Activated CD4-positive, alpha-beta T cell treated with anti-CD3 and anti-CD28 coated beads for 36 hours (primary cell): ENCODE results near the gene IPCEF1. TPM values are rescaled to one million over a fixed set of nuclear protein-coding genes. Genes with fewer than 3 reads are reported as not detected.
"Not testable (repeated sequence)": the region's sequence is repeated elsewhere in the genome, so short reads cannot be mapped to it uniquely, and the experiment has no call there.

Experiments used
- ATAC-seq: fragments of 200-7000 bp; cut with Tn5 transposase; one replicate; pipeline ENCODE4 v1.10.0; 2021; ENCODE audit warnings: mild to moderate bottlenecking, moderate library complexity
- CTCF ChIA-PET: fragments of 350-600 bp; sonication (Branson Sonifier 250); formaldehyde crosslinking; loops from one replicate; lab custom pipeline; 2021; ENCODE audit warnings: antibody characterized with exemption; lab: Charles Lee
- POLR2A ChIA-PET: fragments of 350-600 bp; sonication (Branson Sonifier 250); formaldehyde crosslinking; loops from one replicate; lab custom pipeline; 2021; ENCODE audit warnings: antibody characterized with exemption, inconsistent platforms; lab: Charles Lee
- DNase-seq: peaks from one replicate; pipeline ENCODE4 v3.0.0-alpha.2; 2020
- H3K27ac Mint-ChIP-seq: one replicate; pipeline ENCODE4 v1.8.0; 2021; ENCODE audit warnings: mixed read lengths
- H3K27me3 Mint-ChIP-seq: one replicate; pipeline ENCODE4 v1.8.0; 2021; ENCODE audit warnings: mixed read lengths
- H3K36me3 Mint-ChIP-seq: one replicate; pipeline ENCODE4 v1.8.0; 2021; ENCODE audit warnings: low read depth, mixed read lengths
- H3K4me1 Mint-ChIP-seq: one replicate; pipeline ENCODE4 v1.8.0; 2021; ENCODE audit warnings: mixed read lengths
- H3K4me3 Mint-ChIP-seq: one replicate; pipeline ENCODE4 v1.8.0; 2021; ENCODE audit warnings: mild to moderate bottlenecking, moderate library complexity, mixed read lengths
- H3K9me3 Mint-ChIP-seq: one replicate; pipeline ENCODE4 v1.8.0; 2021; ENCODE audit warnings: low read depth, mixed read lengths
- intact Hi-C, 2 experiments: fragments of 100-400 bp; cut with DNase I in 1 of 2; cut with micrococcal nuclease in 1 of 2; formaldehyde crosslinking; loops; one replicate each; pipeline versions ENCODE4 v1.14.2 to v1.15.1; 2022 to 2024; cut with DNase I, micrococcal nuclease
- total RNA-seq, 2 experiments: library from RNA; stranded (reverse); gene quantifications; one replicate each; pipeline ENCODE4 v1.2.3, GENCODE V29; 2021

Gene IPCEF1
- total RNA-seq, 2 experiments from 2014 or later = 10.9 to 11.6 TPM

- H3K36me3 Mint-ChIP-seq = peaks cover 44% of the 10 kb centered on the region
- peaks cover 5% of the 10 kb centered on the region for H3K9me3 Mint-ChIP-seq
- H3K4me1 Mint-ChIP-seq = peaks cover 47% of the 10 kb centered on the region
- no peak for DNase-seq
- intact Hi-C loops = no loop called here
- no peak overlapping the region for H3K4me3 Mint-ChIP-seq
- no peak for ATAC-seq
- CTCF ChIA-PET = interaction anchor here (0.6 to 1.8 kb wide), 11 partner anchors 11 to 81 kb away, joined by 3 to 6 read pairs (median 3); no protein-coding TSS in a partner anchor
- H3K27me3 Mint-ChIP-seq = no peaks in the 10 kb centered on the region
- no peak overlapping the region for H3K27ac Mint-ChIP-seq
- POLR2A ChIA-PET = no interaction called here
Observed at GRCh38 chr6:154196333-154196885, 160.2 kb downstream of the IPCEF1 start.

GRCh38 chr6:154187714-154188113 lies 168.9 kb downstream of the IPCEF1 start:
- H3K4me3 Mint-ChIP-seq = no peak overlapping the region
- no peaks in the 10 kb centered on the region for H3K27me3 Mint-ChIP-seq
- H3K4me1 Mint-ChIP-seq = peaks cover 46% of the 10 kb centered on the region
- H3K36me3 Mint-ChIP-seq = peaks cover 62% of the 10 kb centered on the region
- ChIA-PET POLR2A (no interaction called here), CTCF (no interaction called here)
- no peak for DNase-seq
- ATAC-seq = peak; percentile 64
- intact Hi-C loops = no loop called here
- H3K27ac Mint-ChIP-seq = peak overlapping the region; percentile 64
- peaks cover 2% of the 10 kb centered on the region for H3K9me3 Mint-ChIP-seq

GRCh38 chr6:154187203-154187602 lies 169.4 kb downstream of the IPCEF1 start:
- ChIA-PET POLR2A (no interaction called here), CTCF (no interaction called here)
- Mint-ChIP-seq H3K4me1 (peaks cover 44% of the 10 kb centered on the region), H3K9me3 (peaks cover 5% of the 10 kb centered on the region), H3K36me3 (peaks cover 61% of the 10 kb centered on the region), H3K4me3 (no peak overlapping the region), H3K27me3 (no peaks in the 10 kb centered on the region), H3K27ac (peak overlapping the region; percentile 64)
- ATAC-seq = no peak
- intact Hi-C loops = no loop called here
- no peak for DNase-seq

GRCh38 chr6:154179434-154179833 lies 177.2 kb downstream of the IPCEF1 start:
- ChIA-PET CTCF (interaction anchor here (1.0 to 1.5 kb wide), 3 partner anchors 21 to 72 kb away, joined by 3 read pairs; no protein-coding TSS in a partner anchor), POLR2A (no interaction called here)
- Mint-ChIP-seq H3K4me1 (peaks cover 41% of the 10 kb centered on the region), H3K27ac (peak overlapping the region; percentile 10), H3K27me3 (no peaks in the 10 kb centered on the region), H3K36me3 (peaks cover 41% of the 10 kb centered on the region), H3K4me3 (no peak overlapping the region), H3K9me3 (peaks cover 12% of the 10 kb centered on the region)
- intact Hi-C loops = no loop called here
- DNase-seq (no peak), ATAC-seq (no peak)

- H3K27me3 Mint-ChIP-seq, intact Hi-C loops, H3K27ac Mint-ChIP-seq, H3K4me3 Mint-ChIP-seq, POLR2A ChIA-PET, ATAC-seq: not testable (repeated sequence)
- CTCF ChIA-PET = interaction anchor here (0.8 to 2.7 kb wide), 11 partner anchors 10 to 105 kb away, joined by 3 to 10 read pairs (median 3); no protein-coding TSS in a partner anchor
- Mint-ChIP-seq H3K36me3 (peaks cover 70% of the 10 kb centered on the region), H3K4me1 (peaks cover 60% of the 10 kb centered on the region), H3K9me3 (peaks cover 17% of the 10 kb centered on the region)
- peak; percentile 38 for DNase-seq
Observed at GRCh38 chr6:154172393-154172792, 184.2 kb downstream of the IPCEF1 start.

- H3K27me3 Mint-ChIP-seq = no peaks in the 10 kb centered on the region
- ChIA-PET POLR2A (no interaction called here), CTCF (interaction anchor here (1.2 to 2.7 kb wide), 8 partner anchors 10 to 81 kb away, joined by 3 to 10 read pairs (median 4); no protein-coding TSS in a partner anchor)
- no peak for DNase-seq
- no peak overlapping the region for H3K27ac Mint-ChIP-seq
- no peak for ATAC-seq
- peaks cover 70% of the 10 kb centered on the region for H3K4me1 Mint-ChIP-seq
- H3K36me3 Mint-ChIP-seq = peaks cover 69% of the 10 kb centered on the region
- no peak overlapping the region for H3K4me3 Mint-ChIP-seq
- H3K9me3 Mint-ChIP-seq = peaks cover 15% of the 10 kb centered on the region
- intact Hi-C loops = no loop called here
Observed at GRCh38 chr6:154170106-154170505, 186.5 kb downstream of the IPCEF1 start.

- Mint-ChIP-seq H3K4me3 (no peak overlapping the region), H3K36me3 (peaks cover 65% of the 10 kb centered on the region), H3K27me3 (no peaks in the 10 kb centered on the region), H3K4me1 (peaks cover 67% of the 10 kb centered on the region), H3K27ac (peak overlapping the region; percentile 51), H3K9me3 (peaks cover 13% of the 10 kb centered on the region)
- ATAC-seq (peak; percentile 81), DNase-seq (peak; percentile 53)
- ChIA-PET CTCF (interaction anchor here (1.3 to 1.8 kb wide), 5 partner anchors 9 to 108 kb away, joined by 3 to 4 read pairs (median 3); no protein-coding TSS in a partner anchor), POLR2A (interaction anchor here (0.6 kb wide), 1 partner anchor 1014 kb away, joined by 3 read pairs; no protein-coding TSS in a partner anchor)
- intact Hi-C loops = loop anchor here in 1 of 2 experiments (10.0 kb wide), 1 partner anchor 435 kb away; no protein-coding TSS in a partner anchor
Observed at GRCh38 chr6:154169193-154169847, 187.3 kb downstream of the IPCEF1 start.

- peaks cover 4% of the 10 kb centered on the region for H3K9me3 Mint-ChIP-seq
- peaks cover 47% of the 10 kb centered on the region for H3K4me1 Mint-ChIP-seq
- ChIA-PET CTCF (interaction anchor here (1.0 to 2.5 kb wide), 5 partner anchors 9 to 110 kb away, joined by 3 to 18 read pairs (median 4); no protein-coding TSS in a partner anchor), POLR2A (no interaction called here)
- H3K27me3 Mint-ChIP-seq = no peaks in the 10 kb centered on the region
- H3K36me3 Mint-ChIP-seq = peaks cover 44% of the 10 kb centered on the region
- intact Hi-C loops = loop anchor here in 1 of 2 experiments (10.0 kb wide), 1 partner anchor 438 kb away; no protein-coding TSS in a partner anchor
- no peak for DNase-seq
- ATAC-seq = no peak
- no peak overlapping the region for H3K27ac Mint-ChIP-seq
- no peak overlapping the region for H3K4me3 Mint-ChIP-seq
Observed at GRCh38 chr6:154167126-154167525, 189.5 kb downstream of the IPCEF1 start.

- intact Hi-C loops = loop anchor here in 1 of 2 experiments (10.0 kb wide), 1 partner anchor 439 kb away; no protein-coding TSS in a partner anchor
- POLR2A ChIA-PET = no interaction called here
- Mint-ChIP-seq H3K36me3 (peaks cover 43% of the 10 kb centered on the region), H3K4me1 (peaks cover 46% of the 10 kb centered on the region), H3K4me3 (no peak overlapping the region), H3K9me3 (peaks cover 4% of the 10 kb centered on the region), H3K27ac (no peak overlapping the region), H3K27me3 (no peaks in the 10 kb centered on the region)
- CTCF ChIA-PET = interaction anchor here (0.6 to 2.5 kb wide), 9 partner anchors 9 to 356 kb away, joined by 3 to 18 read pairs (median 3); no protein-coding TSS in a partner anchor
- ATAC-seq (no peak), DNase-seq (no peak)
Observed at GRCh38 chr6:154166140-154166539, 190.5 kb downstream of the IPCEF1 start.

GRCh38 chr6:154165478-154165877 lies 191.1 kb downstream of the IPCEF1 start:
- intact Hi-C loops = loop anchor here in 1 of 2 experiments (10.0 kb wide), 1 partner anchor 439 kb away; no protein-coding TSS in a partner anchor
- peaks cover 46% of the 10 kb centered on the region for H3K4me1 Mint-ChIP-seq
- ChIA-PET POLR2A (no interaction called here), CTCF (interaction anchor here (0.6 to 1.9 kb wide), 5 partner anchors 10 to 356 kb away, joined by 3 to 9 read pairs (median 4); no protein-coding TSS in a partner anchor)
- peak; percentile 20 for ATAC-seq
- no peaks in the 10 kb centered on the region for H3K27me3 Mint-ChIP-seq
- no peak overlapping the region for H3K4me3 Mint-ChIP-seq
- peaks cover 43% of the 10 kb centered on the region for H3K36me3 Mint-ChIP-seq
- peaks cover 4% of the 10 kb centered on the region for H3K9me3 Mint-ChIP-seq
- DNase-seq = no peak
- H3K27ac Mint-ChIP-seq = peak overlapping the region; percentile 3

GRCh38 chr6:154164397-154164796 lies 192.2 kb downstream of the IPCEF1 start:
- no peak for ATAC-seq
- no peak overlapping the region for H3K4me3 Mint-ChIP-seq
- CTCF ChIA-PET = interaction anchor here (0.6 to 1.6 kb wide), 8 partner anchors 11 to 113 kb away, joined by 3 to 5 read pairs (median 4); no protein-coding TSS in a partner anchor
- H3K27me3 Mint-ChIP-seq = no peaks in the 10 kb centered on the region
- peaks cover 43% of the 10 kb centered on the region for H3K4me1 Mint-ChIP-seq
- POLR2A ChIA-PET = interaction anchor here (0.6 to 0.8 kb wide), 2 partner anchors 60 to 145 kb away, joined by 3 to 4 read pairs; no protein-coding TSS in a partner anchor
- H3K36me3 Mint-ChIP-seq = peaks cover 41% of the 10 kb centered on the region
- no peak for DNase-seq
- peak overlapping the region; percentile 10 for H3K27ac Mint-ChIP-seq
- intact Hi-C loops = loop anchor here in 1 of 2 experiments (10.0 kb wide), 1 partner anchor 440 kb away; no protein-coding TSS in a partner anchor
- peaks cover 4% of the 10 kb centered on the region for H3K9me3 Mint-ChIP-seq
